GM21619 (cell line): ENCODE data around the gene KIAA1217.
"Not testable (repeated sequence)": the region's sequence is repeated elsewhere in the genome, so short reads cannot be mapped to it uniquely, and the experiment has no call there.

Experiments used
- ATAC-seq: cut with Tn5 transposase; IDR thresholded peaks from one replicate; pipeline ENCODE4 v1.9.1; 2021; ENCODE audit not compliant: unreplicated experiment

KIAA1217 gene

DNA sequence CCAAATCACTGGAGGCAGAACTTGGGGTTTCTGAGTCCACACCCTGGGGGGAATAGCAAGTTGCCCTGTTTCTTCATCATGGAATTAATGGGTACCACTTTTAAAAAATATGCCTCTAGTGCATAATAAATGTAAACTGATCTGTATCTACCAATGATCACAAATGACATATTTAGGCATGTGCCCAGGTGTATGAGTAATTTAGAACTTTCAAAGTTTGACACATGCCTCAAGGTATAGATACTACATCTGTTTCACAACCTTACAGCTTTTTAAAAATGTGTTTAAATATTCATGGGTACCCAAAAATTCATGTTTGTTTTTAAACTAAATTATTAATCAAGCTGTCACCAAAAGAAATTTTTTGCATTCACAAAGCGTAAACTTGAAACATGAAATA, 226.0 kb downstream of the KIAA1217 start:
- ATAC-seq = no peak

DNA sequence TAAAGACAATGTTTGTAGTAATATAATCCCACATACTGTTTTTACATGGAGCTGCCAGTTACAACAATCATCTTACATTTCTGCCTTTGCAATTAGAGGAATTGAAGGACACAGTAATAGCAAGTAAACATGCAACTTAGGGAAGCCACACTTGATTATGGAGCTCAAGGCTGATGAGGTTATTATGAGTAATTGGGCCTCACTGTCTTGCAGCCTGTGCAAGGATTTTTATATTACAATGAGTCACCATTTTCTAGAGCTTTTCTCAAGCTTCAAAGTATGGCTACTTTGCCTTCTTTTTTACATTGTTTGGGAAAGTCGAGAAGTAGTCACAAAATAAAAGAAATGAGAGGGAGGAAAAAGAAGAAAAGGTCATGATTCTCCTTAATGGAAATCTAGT, 226.4 kb downstream of the KIAA1217 start:
- ATAC-seq = no peak

DNA sequence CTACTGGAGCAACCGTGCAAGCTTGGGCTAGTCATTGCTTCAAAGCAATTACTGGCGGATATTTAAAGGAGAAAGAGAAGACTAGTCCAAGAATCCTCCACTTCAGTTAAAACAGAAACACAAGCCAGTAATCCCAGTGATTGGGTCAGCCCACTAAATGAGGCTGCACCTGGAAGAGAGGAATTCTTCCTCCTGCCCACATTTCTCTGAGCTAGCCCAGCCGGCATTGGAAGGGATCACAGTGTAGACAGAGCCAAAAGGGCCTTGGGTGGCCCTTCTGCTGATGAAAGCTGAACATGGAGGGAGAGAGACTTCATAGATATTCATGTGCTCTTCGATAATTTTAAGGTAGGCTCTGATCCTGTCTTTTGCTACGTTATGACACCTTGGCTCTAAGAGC, 228.4 kb downstream of the KIAA1217 start:
- no peak for ATAC-seq

DNA sequence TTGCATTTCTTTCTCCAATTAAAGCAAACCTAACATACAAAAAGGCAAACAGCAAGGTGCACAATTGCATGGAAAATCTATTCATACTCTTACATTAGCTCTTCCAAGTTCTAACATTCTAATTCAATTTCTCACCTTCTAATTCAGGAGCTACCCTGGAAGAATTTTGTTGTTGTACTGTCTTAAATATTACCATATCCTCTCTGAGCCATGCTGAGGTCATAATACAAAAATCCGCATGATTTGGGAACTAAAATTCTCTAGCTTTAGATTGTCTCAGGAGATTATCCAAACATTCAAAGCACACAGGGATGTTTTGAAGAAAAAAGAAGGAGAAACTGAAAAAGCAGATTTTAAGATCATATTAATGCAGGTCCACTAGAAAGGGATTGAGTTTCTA, 229.9 kb downstream of the KIAA1217 start:
- ATAC-seq = no peak

DNA sequence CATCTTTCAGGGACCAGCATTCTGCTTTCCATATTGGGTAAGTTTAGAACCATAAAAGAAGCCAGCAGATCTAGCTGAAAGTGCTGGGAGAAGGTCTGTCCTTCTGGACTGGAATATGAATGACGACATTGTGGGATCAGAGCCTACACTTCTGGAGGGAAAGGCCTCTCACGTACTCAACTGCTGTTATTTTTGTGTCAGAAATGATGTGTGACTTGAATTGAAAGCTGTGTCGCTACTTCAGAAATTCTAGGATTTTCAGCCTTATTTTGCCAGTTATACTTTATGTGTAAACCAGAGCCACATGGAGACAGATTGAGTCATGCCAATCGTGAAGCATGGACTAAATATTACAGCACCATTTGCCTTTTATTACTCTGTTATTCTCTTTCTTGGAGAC, 231.0 kb downstream of the KIAA1217 start:
- ATAC-seq = no peak

DNA sequence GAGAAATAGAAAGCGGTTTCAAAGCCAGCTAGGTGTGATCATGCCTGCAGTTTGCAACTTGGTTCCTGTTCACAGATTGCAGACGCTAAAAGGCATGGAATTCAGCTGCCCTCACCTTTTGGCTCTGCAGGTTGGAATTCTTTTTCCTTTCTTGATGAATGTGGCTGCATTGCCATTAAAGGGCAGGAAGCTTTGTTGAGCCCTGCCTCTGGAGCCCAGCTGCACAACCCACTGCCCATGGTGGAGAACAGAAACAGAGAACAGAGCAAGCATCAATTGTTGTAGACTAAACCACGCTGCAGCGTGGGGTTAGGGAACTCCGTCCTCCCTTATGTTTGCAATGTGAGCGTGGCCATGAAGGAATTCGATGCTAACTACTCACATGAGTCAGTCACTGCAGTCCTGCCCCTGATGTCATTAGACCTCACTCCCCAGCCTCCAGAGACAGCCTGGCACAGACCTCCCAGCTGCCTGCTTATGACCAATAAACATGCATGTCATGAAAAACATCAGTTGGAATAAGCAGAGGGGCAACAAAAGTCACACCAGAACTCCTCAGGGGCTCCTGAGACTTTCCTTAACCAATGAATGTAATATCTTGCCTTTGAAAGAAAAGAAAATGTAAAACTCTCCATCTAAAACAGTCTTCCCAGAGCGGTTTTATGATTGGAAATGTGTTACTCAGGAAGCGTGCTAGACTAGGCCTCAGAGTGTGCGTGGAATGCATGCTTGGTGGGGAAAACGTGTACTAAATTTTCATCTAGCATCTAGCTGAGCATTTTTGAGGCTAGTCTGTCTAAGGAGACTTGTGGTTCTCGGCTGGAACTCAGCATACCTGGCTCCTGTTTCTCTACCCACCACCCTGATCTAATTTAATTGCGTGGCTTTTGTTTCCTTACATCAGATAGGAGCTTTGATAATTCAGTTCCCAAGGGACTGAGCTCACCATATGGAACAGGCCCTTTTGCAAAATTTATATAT, 232.2 kb downstream of the KIAA1217 start:
- ATAC-seq = no peak

DNA sequence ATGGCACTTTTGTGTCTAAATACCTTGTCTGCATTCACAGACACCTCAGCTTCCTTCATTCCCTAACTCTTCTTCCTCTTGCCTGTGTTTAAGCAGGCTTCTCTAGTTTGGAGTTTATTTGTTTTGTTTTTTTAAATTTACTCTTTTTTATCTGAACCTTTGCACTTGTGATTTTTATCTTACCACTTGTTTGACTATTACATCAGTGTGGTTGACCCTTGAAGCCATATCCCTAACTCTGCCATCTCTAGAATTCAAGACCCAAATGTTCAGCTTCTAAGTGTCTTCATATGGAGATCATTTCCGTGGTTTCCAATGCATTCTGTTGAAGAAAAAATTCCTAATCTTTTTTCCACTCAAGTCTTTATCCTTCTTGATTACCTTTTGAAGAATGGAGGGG, 233.3 kb downstream of the KIAA1217 start:
- no peak for ATAC-seq

DNA sequence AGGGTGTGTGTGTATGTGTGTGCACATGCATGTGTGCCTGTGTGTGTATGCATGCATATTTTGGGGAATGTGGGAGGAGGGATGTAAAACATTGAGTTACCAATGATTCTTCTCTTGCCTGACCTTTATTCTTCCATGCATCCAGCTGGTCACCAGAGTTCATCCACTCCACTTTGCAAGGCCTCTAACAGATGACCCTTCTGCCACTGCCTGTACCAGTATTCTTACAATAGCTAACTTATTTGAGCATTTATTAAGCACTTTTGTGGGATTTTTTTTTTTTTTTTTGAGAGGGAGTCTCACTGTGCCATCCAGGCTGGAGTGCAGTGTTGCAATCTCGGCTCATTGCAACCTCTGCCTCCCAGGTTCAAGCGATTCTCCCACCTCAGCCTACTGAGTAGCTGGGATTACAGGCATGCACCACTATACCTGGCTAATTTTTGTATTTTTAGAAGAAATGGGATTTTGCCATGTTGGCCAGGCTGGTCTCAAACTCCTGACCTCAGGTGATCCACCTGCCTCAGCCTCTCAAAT, 233.8 kb downstream of the KIAA1217 start:
- not testable (repeated sequence) for ATAC-seq

DNA sequence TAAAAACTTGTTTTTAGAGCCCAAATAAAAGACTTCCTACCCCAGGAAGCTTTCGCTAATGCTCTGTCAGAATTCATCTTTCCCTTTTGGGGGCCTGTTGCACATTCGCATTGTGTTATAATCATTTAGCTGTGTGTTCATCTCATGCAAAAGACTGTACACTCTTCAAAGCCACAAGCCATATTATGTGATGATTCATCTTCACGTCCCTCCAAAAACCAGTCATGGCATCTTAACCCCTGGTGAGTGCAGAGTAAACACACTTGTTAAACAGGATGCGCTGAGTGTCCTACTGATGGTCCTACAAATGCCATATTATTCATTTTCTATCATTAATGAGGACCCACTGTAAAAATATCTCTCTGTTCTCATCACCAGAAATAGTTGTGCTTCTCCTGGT, 235.4 kb downstream of the KIAA1217 start:
- ATAC-seq = no peak

DNA sequence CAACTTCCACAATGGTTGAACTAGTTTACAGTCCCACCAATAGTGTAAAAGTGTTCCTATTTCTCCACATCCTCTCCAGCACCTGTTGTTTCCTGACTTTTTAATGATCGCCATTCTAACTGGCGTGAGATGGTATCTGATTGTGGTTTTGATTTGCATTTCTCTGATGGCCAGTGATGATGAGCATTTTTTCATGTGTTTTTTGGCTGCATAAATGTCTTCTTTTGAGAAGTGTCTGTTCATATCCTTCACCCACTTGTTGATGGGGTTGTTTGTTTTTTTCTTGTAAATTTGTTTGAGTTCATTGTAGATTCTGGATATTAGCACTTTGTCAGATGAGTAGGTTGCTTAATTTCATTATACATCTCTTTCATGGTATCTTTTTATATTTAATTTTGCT, 237.0 kb downstream of the KIAA1217 start:
- ATAC-seq = not testable (repeated sequence)

DNA sequence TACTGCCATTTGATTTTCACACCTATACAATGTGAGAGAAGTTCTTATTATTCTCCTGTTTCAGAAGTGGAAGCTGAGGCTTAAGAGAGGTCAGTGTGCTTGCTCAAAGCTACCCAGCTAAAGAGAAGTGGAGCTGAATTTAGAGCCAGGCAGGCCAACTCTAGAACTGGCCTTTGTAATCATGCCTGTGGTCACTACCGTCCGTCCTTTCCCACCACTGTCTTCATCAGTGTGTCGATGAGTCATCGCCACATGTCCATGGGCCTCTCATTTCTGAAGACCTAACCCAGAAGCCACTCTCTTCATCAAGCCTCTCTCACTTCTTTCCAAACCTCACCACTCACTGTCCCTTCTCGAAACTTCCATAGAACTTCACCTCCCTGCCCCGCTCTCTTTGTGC, 237.8 kb downstream of the KIAA1217 start:
- ATAC-seq = no peak

DNA sequence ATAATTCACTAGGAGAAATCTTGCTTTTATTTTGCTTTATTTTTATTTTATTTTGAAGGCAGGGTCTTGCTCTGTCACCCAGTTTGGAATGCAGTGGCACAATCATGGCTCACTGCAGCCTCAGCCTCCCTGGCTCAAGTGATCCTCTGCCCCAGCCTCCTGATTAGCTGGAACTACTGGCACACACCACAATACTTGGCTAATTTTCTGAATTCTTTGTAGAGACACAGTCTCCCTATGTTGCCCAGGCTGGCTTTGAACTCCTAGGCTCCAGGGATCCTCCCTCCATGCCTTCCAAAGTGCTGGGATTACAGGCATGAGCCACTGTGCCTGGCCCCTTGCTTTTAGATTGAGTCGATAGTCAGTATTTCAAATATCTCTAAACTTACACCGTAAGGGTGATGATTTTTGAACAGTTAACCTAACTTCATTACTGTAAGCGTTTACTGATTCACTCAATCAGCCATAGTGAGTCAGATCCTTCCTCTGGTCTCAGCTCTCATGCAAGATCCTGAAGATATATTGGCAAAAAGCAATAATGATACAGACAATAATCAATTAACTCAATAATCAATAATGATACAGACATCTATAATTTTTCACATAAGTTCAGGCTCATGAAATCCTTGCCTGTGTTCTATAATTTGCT, 239.5 kb downstream of the KIAA1217 start:
- ATAC-seq = no peak

DNA sequence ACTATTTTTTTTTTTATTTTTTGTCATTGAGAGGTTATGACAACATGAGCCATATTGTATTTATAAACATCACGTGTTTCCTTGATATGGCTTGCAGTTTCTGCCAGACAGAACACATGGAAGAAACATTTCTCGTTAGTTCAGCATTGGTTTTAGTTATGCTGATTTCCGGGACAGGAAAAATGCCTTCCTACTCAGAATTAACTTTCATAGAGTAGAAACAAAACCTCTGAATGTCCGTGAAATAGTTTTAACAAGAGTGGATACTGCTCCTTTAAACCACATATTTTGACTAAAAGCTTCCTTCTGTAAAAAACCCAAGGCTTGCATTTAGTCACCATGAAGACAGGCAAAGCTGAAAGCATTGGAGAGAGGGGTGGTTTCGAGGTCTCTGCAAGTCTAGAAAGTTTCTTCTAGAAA, 240.4 kb downstream of the KIAA1217 start:
- peak; percentile 81 for ATAC-seq

DNA sequence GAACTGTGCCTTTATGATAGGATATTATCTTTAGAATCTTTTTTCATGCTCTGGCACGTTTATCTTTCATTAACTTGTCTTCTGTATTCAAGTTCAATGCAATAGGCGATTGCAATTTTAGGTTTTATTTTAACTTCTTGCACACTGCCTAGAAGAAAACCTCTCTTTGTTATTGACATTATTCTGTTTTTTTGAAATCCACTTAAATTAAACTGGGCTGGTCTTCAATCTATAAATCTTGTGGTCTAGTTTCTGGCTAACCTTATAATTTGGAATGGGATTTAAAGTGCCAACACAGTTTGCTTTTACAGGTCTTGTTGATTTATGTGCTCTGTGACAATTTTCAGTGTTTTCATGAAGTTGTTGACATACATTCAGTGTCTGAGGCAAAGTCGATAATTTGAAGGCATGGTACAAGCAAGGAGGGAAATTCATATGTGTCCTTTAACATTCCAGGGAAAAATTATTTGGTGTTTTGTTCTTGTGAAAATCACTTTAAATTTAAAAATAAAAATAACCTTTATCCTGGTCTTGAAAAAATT, 240.9 kb downstream of the KIAA1217 start:
- ATAC-seq = no peak

DNA sequence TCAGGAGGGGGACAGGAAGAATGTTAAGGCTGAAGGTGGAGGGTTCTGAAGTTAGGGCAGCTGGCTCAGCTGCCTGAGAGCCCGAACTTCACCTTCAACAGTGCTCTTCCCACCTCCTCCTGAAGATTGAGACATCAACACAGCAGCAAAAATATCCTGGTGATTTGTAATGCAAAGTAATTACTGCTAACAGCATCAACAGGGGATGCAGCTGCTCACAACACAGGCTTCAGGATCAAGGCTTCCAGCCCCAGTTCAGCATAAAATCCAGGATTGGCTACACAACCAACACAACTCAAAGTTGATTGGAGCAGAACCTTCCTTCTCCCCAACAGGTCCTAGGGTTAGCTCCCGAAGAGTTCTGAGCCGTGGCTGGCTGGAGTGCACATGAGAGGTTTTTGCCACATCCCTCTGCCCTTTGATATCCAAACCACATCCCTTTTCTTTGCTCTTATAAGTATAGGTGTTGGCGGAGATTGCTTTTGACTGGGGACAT, 242.4 kb downstream of the KIAA1217 start:
- ATAC-seq = no peak

DNA sequence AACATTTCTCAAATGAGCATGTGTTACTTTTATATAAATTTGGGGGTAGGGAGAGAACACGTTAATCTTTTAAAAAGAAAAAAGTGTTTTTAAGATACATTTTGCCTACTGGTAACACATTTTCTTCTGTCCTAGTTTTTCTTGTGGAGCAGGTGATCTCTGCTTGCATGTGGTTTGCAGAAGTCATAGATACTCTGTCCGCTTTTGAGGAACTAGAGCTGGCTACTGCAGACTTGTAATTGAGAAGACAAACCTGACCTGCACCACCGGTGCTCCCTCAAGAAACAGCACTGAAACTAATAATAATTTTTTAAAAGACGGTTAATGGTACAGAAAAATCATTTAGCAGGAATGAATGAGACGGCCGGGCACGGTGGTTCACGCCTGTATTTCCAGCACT, 243.1 kb downstream of the KIAA1217 start:
- no peak for ATAC-seq

DNA sequence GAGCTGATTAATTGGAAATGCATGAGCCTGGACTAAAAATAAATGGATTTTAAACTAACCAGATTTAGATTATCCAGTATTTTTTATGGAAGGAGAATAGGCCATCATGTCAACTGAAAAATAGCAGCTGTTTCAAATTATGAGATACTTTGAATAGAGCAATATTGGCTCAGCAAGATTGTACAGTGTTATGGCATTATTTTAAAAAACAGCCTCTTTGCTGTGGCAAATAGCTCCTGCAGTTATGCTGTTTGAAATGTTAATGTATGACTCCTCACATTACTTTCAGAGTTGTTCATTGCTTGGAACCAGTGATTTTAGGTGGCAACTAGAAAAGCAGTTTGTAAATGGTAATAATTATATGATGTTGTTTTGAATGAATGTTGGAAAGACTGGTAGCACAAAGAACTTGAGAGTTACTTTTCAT, 244.5 kb downstream of the KIAA1217 start:
- no peak for ATAC-seq

DNA sequence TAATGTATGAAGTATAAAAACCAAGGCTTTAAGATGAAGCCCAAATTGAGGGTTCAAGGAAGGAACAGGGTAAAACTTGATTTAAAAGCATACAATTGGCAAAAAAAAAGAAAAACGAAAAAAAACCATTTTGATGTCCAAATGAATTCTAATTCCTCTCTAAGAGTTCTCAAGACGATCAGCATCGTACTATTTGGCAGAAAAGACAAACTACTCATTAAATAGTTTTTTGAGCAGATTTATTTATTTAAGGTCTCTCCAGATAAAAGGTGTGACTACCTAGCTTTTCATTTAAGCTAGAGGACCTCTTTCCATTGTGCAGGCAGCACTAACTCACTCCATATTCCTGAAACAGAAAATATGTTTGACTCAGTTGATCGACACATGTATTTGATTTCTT, 245.0 kb downstream of the KIAA1217 start:
- ATAC-seq = no peak

DNA sequence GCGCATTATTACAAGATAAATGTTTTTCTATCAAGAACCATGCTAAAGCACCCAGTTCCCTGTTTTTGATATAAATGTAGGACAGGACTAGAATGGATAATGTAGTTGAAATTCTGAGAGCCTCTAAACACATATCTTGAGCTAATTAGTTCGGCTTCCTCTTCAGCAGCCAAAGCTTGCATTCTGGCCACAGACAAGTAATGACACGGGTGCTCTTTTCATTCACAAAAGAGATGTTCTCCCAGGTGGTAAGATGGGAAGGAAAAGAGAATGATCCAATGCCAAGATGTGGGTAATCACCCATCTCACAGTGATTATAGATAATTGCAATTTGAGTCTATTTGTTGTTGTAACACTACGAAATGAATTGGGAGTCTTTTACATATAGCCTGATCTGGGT, 246.5 kb downstream of the KIAA1217 start:
- ATAC-seq = no peak

DNA sequence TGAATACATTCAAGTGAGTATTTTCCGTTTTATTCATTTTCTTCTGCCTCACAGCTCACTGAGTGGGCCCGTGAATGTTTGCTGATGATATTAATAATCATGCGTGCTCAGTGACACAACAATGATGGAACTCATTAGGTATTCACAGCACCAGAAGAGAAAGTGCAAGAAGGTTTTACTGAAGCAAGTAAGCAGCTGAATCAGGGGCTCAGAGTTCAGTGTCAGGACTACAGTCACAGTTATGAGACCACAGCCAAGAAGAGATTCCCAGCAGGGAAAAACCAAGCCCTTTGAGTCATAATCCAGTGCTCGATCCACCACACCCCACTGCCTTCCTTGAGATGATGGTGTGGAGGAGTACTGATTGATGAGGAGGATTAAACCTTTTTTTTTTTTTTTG, 247.4 kb downstream of the KIAA1217 start:
- no peak for ATAC-seq

DNA sequence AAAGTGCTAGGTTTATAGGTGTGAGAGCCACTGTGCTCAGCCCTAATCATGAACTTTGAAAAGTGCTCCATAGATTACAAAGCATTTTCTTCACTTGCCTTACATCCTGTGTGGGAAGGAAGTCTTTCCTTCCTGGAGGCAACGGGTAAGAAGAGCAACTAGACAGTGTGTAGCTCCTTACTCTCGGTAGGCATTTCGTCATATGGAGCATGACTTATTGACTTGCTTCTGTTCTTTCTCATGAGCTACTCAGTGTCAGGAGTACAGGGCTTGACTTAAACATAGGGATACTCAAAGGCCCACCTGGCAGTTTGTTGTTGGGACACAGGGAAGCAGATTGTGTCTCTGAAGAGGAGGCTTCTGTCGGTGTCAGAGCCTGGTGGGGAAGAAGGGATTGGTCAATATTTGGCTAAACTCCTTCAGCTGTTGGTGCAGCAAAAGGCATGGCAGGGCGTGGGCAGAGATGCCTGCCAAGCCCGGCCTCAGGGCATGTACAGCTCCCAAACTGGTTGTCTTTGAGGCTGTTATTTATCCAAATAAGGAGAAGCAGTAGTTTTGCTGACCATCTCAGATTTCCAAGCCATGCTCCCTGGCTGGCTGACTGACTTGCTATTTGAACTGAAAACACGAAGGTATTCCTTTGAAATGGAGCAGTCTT, 248.9 kb downstream of the KIAA1217 start:
- ATAC-seq = no peak
